ENCODE data around the gene MYL12A. TPM values are rescaled to one million over a fixed set of nuclear protein-coding genes. Genes with fewer than 3 reads are reported as not detected.

The MYL12A gene
- total RNA-seq, 2 donors from 2014 or later: 1,108 to 5,712 TPM

GRCh38 chr18:3252843-3253242 lies 5.2 kb downstream of the MYL12A start:
- H3K4me3 ChIP-seq: peak overlapping the region; percentile 25 to 50
- H3K4me1 ChIP-seq: peaks cover 0 to 87% of the 10 kb centered on the region in 2 donors
- peaks cover 76% of the 10 kb centered on the region for H3K36me3 ChIP-seq

GRCh38 chr18:3254725-3255124 lies 7.1 kb downstream of the MYL12A start:
- DNase-seq (ENCODE audit: low spot score): no peak

More at GRCh38 chr18:3252843-3253242, 5.2 kb downstream of the MYL12A start:
- no peak for DNase-seq (ENCODE audit: low spot score)
- peak overlapping the region; percentile 58 to 99 for H3K27ac ChIP-seq
- TF ChIP-seq CTCF (IDR thresholded peaks at IDR 0.05): no peak
- no peaks in the 10 kb centered on the region for H3K9me3 ChIP-seq
- H3K27me3 ChIP-seq: no peaks in the 10 kb centered on the region

GRCh38 chr18:3255611-3256165 lies 8.1 kb downstream of the MYL12A start:
- no peak for TF ChIP-seq CTCF (IDR thresholded peaks at IDR 0.05)
- H3K9me3 ChIP-seq: no peaks in the 10 kb centered on the region
- DNase-seq (ENCODE audit: low spot score): no peak
- H3K27ac ChIP-seq: peak overlapping the region; percentile 52 to 99
- no peaks in the 10 kb centered on the region for H3K27me3 ChIP-seq
- H3K36me3 ChIP-seq: peaks cover 68% of the 10 kb centered on the region
- H3K4me3 ChIP-seq: peak overlapping the region in 1 of 2 donors; percentile 50
- peaks cover 0 to 79% of the 10 kb centered on the region in 2 donors for H3K4me1 ChIP-seq

More at GRCh38 chr18:3254725-3255124, 7.1 kb downstream of the MYL12A start:
- H3K9me3 ChIP-seq: no peaks in the 10 kb centered on the region
- peaks cover 0 to 82% of the 10 kb centered on the region in 2 donors for H3K4me1 ChIP-seq
- no peaks in the 10 kb centered on the region for H3K27me3 ChIP-seq
- TF ChIP-seq CTCF (IDR thresholded peaks at IDR 0.05): no peak
- H3K4me3 ChIP-seq: peak overlapping the region in 1 of 2 donors; percentile 50
- peak overlapping the region; percentile 58 to 99 for H3K27ac ChIP-seq
- peaks cover 73% of the 10 kb centered on the region for H3K36me3 ChIP-seq

GRCh38 chr18:3256693-3257626 lies 9.4 kb downstream of the MYL12A start:
- Histone ChIP-seq H3K4me3 (peak overlapping the region in 1 of 2 donors; percentile 50), H3K27me3 (no peaks in the 10 kb centered on the region), H3K36me3 (peaks cover 68% of the 10 kb centered on the region), H3K27ac (peak overlapping the region; percentile 52 to 99), H3K4me1 (peaks cover 0 to 70% of the 10 kb centered on the region in 2 donors), H3K9me3 (no peaks in the 10 kb centered on the region)
- DNase-seq (ENCODE audit: low spot score): no peak
- TF ChIP-seq CTCF (IDR thresholded peaks at IDR 0.05): no peak

GRCh38 chr18:3257627-3258120 lies 10.1 kb downstream of the MYL12A start:
- DNase-seq (ENCODE audit: low spot score): no peak
- peak overlapping the region; percentile 52 to 99 for H3K27ac ChIP-seq
- H3K4me1 ChIP-seq: peaks cover 0 to 63% of the 10 kb centered on the region in 2 donors
- H3K27me3 ChIP-seq: no peaks in the 10 kb centered on the region
- no peaks in the 10 kb centered on the region for H3K9me3 ChIP-seq
- TF ChIP-seq CTCF (IDR thresholded peaks at IDR 0.05): no peak
- no peak overlapping the region for H3K4me3 ChIP-seq
- H3K36me3 ChIP-seq: peaks cover 67% of the 10 kb centered on the region

Data from right atrium auricular region (tissue), 2 donors.